Activated CD8-positive, alpha-beta memory T cell treated with anti-CD3 and anti-CD28 coated beads for 48 hours (primary cell): Measurements from ENCODE around the gene ZBTB20.

ENCODE experiments used
- DNase-seq, 3 experiments: peaks; one replicate each; pipeline ENCODE4 v3.0.0-alpha.2; 2020; ENCODE audit warnings: low read depth in 2 of 3, low spot score in 2 of 3

ZBTB20 gene

DNA sequence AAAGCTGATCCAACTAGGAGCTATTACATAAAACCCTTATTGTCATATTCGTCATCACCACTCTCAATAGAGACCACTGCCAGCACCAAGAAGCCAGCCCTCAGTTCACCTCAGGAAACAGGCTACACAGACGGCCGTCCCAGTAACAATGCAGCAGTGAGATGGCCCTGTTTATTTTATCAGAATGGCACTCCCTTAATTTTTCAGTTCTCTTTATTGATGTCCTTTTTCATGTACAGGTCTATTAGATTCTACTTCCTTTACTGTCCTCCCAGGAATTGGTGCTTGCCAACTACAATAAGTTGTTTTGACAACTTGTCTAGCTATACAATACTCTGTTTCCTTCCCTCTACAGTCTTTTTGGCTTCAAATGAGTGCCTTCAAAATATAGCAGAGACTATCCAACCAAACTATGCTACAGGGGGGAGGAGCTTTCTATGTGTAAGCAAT lies 272.5 kb downstream of the ZBTB20 start:
- no peak for DNase-seq

DNA sequence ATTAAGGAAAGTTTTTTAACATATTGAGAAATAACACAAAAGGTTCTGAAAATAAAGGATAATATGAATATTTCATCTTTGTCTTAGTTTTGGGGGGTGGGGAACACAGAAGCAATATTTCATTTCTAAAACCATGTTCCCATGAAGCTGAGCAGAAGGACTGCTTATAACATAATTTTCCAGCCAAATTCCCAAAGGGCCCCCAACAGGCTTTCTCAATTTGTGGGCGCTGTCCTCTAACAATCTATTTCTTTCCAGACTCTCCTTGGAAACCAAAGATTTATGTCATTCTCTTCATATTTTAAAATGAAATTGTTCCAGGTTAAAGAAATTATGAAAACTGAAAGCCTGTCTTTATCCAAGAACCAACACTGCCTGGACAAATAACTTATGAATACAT lies 273.5 kb downstream of the ZBTB20 start:
- DNase-seq = no peak

DNA sequence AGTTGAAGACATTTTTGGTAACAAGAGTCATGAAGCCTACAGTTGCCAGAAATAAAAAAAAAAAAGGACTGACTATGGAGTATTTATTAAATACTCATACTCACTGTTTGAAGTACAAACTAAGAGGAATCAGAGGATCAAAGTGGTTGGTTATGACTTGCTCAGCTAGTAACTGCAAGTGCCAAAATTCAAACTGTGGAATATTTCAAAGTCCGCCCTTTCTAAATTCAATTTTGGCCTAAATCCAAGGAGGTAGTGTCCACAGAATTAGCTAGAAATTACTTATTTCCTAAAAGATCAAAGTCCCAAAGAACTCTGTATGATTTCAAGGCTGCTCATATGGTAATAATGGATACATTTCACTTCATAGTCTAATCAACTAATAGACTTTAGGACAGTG lies 274.5 kb downstream of the ZBTB20 start:
- no peak for DNase-seq

DNA sequence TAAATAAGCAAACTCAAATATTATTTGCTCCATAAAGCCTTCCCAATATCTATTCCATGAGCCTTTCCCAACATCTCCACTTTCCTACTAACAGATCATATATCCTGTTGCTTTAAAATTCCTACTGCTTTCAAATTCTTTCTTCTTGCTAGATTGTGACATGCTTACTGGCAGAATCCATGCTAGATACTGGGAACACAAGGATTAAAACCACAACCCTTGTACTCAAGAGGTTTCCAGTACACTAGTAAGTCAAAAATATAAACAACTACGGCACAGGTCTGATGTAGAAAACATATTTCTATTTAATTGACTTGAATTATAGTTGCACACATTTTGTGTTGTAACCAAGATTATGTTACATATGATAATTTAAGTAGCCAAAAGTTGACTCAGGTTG lies 275.0 kb downstream of the ZBTB20 start:
- no peak for DNase-seq

DNA sequence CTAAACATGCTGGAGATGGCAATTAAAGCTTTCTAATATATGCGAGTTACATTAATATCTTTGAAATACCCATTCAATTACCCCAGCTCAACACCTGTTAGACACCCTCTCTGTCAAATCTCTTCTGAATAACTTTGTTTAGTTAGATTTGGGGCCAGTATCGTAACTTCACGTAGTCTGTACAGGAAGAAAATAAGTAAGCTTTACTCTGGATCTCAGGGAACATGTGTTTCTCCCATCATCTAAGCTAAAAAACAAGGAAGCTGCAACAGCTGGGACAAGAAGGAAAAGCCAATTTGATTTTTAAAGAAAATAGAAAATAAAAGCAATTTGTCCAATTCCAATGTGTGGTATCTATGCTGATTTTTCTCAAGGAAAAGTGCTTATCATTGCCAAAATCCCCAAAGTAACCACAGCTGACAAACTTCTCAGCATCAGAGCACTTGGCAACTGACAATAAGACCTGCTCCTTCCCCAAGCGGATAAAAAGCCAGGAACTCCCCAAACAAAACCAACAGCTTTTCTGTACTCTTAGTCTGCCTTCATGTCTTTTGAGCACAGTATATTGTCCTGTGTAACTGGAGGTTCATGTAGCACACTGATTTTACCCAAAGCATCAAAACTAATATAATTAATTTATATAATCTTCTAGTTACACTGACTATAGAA lies 279.1 kb downstream of the ZBTB20 start:
- no peak for DNase-seq

DNA sequence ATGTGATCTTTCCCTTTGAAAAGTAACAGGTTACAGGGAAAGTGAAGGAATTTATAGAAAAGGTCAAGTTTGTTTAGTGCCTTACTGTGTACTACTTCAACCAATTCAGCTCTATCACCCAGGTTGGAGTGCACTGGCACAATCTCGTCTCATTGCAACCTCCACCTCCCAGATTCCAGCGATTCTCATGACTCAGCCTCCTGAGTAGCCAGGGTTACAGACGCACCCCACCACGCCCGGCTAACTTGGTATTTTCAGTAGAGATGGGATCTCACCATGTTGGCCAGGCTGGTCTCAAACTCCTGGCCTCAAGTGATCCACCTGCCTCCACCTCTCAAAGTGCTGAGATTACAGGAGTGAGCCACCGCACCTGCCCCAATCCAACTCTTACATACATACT lies 279.7 kb downstream of the ZBTB20 start:
- DNase-seq = no peak

DNA sequence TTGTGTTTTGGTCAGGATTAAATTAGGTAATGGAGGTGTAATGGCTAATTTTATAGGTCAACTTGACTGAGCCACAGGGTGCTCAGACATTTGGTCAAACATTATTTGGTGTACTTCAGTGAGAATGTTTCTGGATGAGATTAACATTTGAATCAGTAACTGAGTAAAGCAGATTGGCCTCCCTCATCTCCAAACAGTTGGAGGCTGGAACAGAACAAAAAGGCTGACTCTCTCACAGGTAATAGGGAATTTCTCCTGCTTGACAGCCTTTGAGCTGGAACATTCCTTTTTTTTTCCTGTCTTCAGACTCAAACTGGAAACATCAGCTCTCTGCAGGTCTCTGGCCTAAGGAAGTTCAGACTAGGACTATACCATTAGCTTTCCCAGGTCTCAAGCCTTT lies 280.7 kb downstream of the ZBTB20 start:
- no peak for DNase-seq

DNA sequence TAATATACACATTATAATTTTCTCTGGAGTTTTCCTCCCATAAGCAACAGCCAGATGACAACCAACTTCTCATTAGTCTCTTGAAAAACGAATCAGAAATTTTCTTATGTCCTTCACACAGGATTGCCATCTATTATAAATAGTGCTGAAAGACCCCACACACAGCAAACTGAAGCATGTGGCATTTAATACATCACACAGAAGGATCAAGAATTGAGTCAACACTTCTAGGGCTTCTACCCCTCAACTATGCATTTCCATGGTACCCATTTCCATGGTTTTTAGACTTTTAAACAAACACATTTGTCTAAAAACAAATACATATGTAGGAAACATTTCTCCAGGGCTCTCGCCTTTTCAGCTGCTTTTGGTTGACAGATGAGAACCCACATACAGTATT lies 282.1 kb downstream of the ZBTB20 start:
- DNase-seq = no peak

DNA sequence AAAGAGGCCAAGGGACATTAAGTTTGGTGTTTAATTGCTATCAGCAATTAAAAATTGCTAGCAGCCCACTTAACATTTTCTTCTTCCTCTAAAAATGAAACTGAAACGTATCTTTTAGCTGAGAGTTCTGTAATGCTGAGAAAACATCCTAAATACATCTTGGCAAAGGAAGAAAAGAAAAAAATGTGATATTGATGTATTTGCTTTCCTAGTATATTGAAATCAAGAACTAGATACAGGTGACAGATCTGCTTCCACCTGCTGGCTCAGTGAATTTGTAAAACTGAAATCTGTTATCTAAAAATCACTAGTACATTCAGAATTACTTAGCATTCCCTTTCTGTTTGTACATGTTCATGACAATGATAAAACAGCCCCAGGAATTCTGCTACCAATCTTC lies 283.2 kb downstream of the ZBTB20 start:
- DNase-seq = no peak

DNA sequence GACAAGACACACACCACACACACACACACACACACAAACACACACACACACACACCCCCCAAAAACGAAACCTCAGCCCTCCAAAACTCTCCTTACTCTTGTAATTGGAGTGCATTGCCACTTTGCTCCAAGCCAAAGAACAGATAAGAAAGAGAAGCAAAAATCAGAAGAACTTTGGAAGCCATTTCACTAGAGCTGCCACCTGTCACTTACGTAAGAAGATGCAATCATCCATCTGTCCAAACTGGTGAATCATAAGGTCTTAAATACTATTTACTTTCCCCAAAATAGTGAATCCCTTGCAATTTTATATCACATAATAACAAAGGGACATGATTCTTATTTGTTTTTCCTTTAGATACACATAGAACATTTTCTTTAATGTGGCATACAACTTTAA lies 285.4 kb downstream of the ZBTB20 start:
- DNase-seq = no peak

DNA sequence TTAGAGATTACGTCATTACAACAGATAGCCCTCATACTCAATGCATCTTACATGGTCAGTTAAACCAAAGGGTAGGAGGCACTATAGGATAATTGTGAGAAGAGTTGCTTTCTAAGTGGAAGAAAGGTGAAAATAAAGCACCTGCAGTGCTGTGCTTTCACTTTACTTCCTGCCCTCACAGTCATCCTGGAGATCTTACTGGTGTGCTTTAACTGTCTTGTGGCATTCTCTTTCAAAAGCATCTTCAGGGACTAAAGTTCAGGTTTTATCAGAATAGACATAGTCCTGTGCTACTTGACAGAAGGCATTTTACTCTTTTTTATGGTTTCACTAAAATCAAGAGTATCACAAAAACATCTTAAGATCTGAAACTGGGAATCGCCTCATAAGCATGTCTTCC lies 286.6 kb downstream of the ZBTB20 start:
- DNase-seq = no peak

DNA sequence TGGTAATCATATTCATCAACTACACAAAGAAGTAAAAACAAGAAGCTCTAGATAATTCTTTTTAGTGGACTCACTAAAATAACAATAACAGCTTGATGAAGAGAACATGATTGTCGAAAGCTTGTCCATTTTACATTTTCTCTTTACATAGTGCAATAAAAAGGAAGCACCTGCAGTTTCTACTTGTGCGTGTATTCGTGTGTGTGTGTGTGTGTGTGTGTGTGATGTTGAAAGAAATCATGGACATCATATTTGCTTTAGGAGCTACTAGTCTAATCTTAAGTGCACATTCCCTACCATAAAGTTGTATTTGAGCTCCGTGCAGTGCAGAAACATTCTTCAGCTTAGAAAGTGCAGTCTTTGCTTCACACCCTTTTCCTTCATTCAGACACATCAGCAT lies 288.8 kb downstream of the ZBTB20 start:
- no peak for DNase-seq

DNA sequence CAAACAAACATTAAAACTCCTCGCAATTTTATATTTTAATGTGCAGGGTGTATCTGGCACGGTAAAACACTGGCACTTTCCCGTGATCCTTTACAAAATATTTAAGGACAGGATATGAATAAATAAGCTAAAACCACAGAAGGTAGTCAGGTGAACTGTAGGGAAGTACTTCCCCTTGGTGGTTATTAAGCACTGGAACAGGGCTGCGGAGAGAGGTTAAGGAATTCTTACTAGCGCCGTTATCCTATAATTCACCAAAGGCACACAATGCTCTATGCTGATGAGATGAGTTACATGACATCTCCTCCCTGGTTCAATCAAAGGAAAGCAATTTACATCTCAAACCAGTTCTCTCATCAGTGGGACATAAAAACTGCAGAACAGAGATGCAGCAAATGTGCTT lies 289.8 kb downstream of the ZBTB20 start:
- no peak for DNase-seq

DNA sequence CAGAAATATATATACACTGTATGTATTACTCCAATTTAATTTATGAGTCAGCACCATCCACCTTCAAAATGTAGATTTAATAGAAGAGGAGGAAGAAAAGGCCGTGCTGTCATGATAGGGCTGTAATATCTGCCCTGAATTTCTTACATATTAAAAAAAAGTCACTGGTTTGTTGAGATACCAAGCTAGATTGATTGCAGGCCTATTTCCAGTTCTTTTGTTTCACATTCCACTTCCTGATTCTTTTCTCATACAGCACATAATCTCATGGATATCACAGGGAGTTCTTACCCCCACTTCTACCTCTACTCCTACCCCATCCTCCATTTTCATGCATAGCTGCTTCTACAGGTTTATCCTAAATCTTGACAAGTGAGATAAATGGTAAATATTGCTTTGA lies 290.3 kb downstream of the ZBTB20 start:
- no peak for DNase-seq

DNA sequence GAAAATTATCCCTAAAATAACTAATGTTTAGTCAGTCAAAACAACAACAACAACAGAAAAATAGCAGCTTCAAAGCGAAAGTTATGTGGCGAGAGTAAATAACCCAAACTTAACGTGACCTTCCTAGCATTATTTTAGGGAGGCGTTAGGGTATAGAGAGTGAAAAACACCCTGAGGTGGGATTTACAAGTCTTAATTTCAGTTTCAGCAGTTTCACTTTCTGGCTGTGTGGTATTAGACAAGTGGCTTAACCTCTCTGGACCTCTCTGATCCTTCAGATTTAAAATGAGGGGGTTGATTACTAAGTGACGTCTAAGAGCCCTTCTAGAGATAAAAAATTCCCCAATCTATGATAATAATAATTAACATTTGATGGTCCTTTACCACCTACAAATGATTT lies 291.2 kb downstream of the ZBTB20 start:
- no peak for DNase-seq

DNA sequence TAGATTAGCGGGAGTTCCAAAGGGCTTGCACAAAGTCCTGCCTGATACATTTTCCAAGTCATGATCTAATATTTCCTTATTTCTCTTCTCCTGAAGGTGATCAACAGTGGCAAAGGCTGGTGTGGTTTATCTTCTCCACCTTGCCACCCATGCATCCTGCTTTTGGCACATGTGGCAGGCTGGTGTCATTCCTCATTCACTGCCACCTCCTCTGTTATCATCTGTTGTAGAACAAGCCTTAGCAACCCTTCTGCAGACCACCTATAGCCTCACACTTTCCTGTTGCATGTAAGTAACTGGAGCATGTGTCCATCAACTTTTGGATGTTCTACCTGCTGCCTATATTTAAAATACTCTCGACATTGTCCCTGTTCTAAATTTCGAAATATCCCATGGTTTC lies 294.1 kb downstream of the ZBTB20 start:
- DNase-seq = no peak

DNA sequence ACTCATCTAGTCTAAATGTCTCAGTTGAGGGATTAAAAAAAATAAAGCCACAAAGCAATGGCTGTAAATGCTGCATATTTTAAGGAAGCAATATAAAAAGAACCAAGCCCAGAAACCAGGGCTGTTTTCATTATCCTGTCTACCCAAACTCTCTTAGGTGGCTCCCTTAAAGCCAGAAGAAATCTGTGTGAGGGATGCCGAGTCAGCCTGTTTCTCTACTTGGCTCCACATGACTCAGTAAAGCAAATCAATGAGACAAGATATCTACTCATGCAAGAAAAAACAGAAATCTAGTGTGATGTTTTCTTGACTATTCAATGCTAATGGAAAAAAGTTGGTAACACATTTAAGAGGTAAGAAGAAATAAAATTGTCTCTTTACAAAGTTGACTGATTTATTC lies 296.2 kb downstream of the ZBTB20 start:
- DNase-seq = no peak

DNA sequence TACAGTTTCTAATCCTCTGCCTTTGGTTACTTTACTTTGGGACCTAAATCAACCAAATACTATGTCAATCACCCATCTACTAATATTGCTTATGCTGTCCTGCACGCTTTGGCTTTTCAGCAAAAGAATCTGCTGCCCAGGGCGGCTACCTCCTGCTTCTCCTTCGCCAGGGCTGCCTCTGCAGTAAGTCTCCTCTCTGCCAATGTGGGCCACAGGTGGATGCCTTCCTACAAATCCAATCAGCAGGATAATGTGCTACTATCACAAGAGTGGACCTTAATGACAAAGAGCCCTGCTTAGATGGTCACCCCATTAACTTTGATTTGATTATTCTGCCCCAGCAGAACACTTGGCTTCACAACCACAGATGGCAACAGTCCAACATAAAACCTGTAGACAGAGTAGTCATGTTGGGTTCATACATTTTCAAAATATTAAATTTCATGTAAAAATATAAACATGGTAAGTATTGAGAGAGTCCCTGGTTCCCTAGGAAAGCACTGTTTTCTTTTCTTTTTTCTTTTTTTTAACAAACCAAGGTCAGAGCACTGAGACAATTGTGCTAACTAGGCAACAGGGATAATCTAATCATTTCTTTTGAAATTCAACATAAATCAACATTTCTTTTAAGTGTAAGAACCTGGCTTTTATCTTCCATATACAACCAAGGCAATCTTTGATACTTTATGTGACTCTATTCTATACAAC lies 298.3 kb downstream of the ZBTB20 start:
- no peak for DNase-seq

DNA sequence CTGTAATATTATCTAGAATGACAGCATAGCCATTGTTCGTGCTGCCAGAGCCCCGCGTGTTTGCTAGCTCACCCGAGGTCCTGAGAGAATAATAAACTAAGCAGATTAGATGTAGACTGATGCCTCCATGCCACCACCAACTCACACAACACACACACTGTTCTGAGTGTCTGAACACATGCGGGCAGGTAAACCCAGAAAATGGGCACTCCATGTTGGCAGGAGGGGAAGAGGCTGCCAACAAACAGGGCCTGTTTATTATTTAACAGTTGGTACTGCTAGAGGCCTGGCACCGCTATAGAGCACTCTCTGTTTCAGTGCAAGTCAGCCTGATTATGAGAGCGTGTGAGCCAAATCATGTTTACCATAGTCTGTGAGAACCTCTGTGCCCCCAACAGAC lies 299.0 kb downstream of the ZBTB20 start:
- no peak for DNase-seq

DNA sequence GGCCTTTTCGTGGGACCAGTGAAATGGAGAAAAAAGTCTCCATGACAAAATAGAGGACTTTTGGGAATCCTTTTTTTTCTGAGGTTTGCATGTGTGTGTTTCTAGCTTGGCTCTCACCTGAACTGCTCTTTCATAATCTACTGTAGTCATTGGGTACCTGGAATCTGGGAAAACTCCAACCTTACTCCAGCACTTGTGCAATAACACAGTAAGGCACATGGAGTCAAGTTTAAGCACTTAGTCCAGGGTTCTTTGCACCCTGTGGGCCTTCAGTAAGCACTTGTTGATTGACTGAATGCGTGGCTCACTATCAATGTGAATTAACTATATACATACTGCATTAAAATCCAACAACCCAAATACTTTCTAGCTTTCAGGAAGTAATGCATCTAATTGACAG lies 299.5 kb downstream of the ZBTB20 start:
- DNase-seq = no peak

DNA sequence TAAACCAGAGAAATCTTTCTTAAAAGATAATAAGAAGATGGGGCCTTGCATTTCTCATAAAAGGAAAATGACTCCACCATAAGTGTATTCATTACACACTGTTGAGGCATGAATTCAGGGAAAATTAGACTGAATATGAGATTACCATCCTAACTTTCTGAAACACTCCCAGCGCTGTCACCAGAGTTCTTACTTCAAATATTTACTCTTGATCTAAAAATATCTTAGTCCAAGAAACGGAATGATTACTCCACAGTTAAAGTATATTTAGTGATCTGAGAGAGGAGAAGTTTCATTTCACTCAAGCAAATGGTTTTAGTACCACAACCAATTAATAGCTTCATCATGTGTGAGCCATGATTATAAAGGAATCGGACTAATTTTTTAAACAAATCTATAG lies 300.3 kb downstream of the ZBTB20 start:
- no peak for DNase-seq

DNA sequence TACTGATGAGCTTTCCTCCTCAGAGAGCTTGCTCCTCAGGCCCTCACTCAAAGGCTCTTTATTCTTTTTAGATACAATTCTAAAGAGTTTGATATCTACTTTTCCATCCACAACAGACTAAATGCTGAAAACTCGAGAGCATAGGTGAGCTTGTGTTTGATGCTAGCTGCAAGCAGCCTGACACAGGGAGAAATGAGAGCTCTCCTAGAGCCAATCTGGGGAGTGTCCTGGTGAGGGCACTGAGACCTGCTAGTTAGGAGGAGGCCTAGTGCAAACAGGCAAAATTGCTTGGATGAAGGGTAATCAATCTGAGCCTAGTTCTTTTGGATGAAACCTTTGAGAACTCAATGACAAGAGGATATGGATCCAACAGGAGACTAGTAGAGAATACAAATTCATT lies 300.8 kb downstream of the ZBTB20 start:
- DNase-seq = no peak

DNA sequence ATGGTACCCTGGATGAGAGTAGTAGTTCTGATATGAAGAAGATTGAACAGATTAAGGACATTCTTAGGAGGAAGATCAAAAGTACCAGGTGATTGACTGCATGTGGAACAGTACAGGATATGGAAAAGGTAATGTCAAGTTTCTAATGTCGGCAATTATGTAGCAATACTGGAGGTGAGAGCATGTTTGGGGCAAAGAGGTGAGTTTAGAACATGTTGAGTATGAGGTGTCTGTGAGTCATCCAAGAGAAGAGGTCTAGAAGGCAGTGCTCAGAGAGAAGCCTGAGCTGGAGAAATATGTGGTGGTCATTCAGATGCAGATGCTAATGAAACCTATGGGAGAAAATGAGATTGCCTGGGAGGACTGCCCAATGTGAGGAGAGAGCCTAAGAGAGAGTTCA lies 305.6 kb downstream of the ZBTB20 start:
- no peak for DNase-seq
